Activated gamma-delta T cell (primary cell): ENCODE results near the gene CDKL2.

Source experiments
- DNase-seq: peaks from one replicate; lab custom pipeline; 2025; lab: John Stamatoyannopoulos, UW

Gene CDKL2

GRCh38 chr4:75639124-75639695 lies 8.9 kb upstream of the CDKL2 start:
- DNase-seq = no peak

GRCh38 chr4:75637827-75638226 lies 7.5 kb upstream of the CDKL2 start:
- DNase-seq = no peak

GRCh38 chr4:75637176-75637575 lies 6.8 kb upstream of the CDKL2 start:
- no peak for DNase-seq

GRCh38 chr4:75634951-75635350 lies 4.6 kb upstream of the CDKL2 start:
- DNase-seq = no peak

- no peak for DNase-seq
Measured at GRCh38 chr4:75634281-75634680, 4.0 kb upstream of the CDKL2 start.

- DNase-seq = no peak
Measured at GRCh38 chr4:75633846-75634245, 3.5 kb upstream of the CDKL2 start.

GRCh38 chr4:75630937-75631329 lies 605 bp upstream of the CDKL2 start:
- no peak for DNase-seq

GRCh38 chr4:75629239-75629638 lies 1.1 kb downstream of the CDKL2 start:
- no peak for DNase-seq

- no peak for DNase-seq
Measured at GRCh38 chr4:75623026-75623425, 7.3 kb downstream of the CDKL2 start.

- DNase-seq = no peak
Measured at GRCh38 chr4:75621715-75622114, 8.6 kb downstream of the CDKL2 start.

GRCh38 chr4:75612306-75612705 lies 18.0 kb downstream of the CDKL2 start:
- no peak for DNase-seq

GRCh38 chr4:75605928-75606327 lies 24.4 kb downstream of the CDKL2 start:
- DNase-seq = no peak

- DNase-seq = no peak
Measured at GRCh38 chr4:75599647-75600046, 30.7 kb downstream of the CDKL2 start.

- DNase-seq = no peak
Measured at GRCh38 chr4:75598390-75598789, 31.9 kb downstream of the CDKL2 start.

- no peak for DNase-seq
Measured at GRCh38 chr4:75596061-75596460, 34.3 kb downstream of the CDKL2 start.

- no peak for DNase-seq
Measured at GRCh38 chr4:75593393-75593792, 36.9 kb downstream of the CDKL2 start.

- DNase-seq = no peak
Measured at GRCh38 chr4:75584067-75584466, 46.3 kb downstream of the CDKL2 start.

- DNase-seq = no peak
Measured at GRCh38 chr4:75567725-75568124, 62.6 kb downstream of the CDKL2 start.

GRCh38 chr4:75566911-75567310 lies 63.4 kb downstream of the CDKL2 start:
- no peak for DNase-seq

GRCh38 chr4:75565481-75565880 lies 64.8 kb downstream of the CDKL2 start:
- DNase-seq = no peak

- DNase-seq = no peak
Measured at GRCh38 chr4:75564023-75564422, 66.3 kb downstream of the CDKL2 start.

GRCh38 chr4:75561789-75562188 lies 68.5 kb downstream of the CDKL2 start:
- DNase-seq = no peak

GRCh38 chr4:75557696-75558095 lies 72.6 kb downstream of the CDKL2 start:
- no peak for DNase-seq

GRCh38 chr4:75555294-75556164 lies 74.8 kb downstream of the CDKL2 start, which contains the start of gene ODAPH:
TSS of gene ODAPH (plus strand) at chr4:75556066. CDS start at chr4:75556083, 17 bp downstream.
- no peak for DNase-seq
